GM23338 (cell line): ENCODE results near the gene SIN3B.

Source experiments
- CREB1 ChIP-seq: fragments of 250-450 bp; sonication (Bioruptor Pico); IDR thresholded peaks from 2 replicates; pipeline ENCODE4 v1.5.0; 2020; ENCODE audit warnings: low read depth, mild to moderate bottlenecking, moderate library complexity
- EZH2 ChIP-seq: fragments of 200-600 bp; sonication (generic); IDR thresholded peaks from one replicate; pipeline ENCODE4 v1.8.0; 2017; ENCODE audit warnings: antibody characterized with exemption, mild to moderate bottlenecking, low read depth; ENCODE audit not compliant: unreplicated experiment
- EZH2phosphoT487 ChIP-seq: fragments of 200-600 bp; sonication (generic); IDR thresholded peaks from one replicate; pipeline ENCODE4 v1.8.1; 2018; ENCODE audit warnings: antibody characterized with exemption; ENCODE audit not compliant: unreplicated experiment
- JUNB ChIP-seq: IDR thresholded peaks from one replicate; pipeline ENCODE4 v1.6.1; 2016; ENCODE audit warnings: antibody characterized with exemption; ENCODE audit not compliant: unreplicated experiment
- NANOG ChIP-seq: IDR thresholded peaks from 2 replicates; pipeline ENCODE4 v1.6.1; 2016; ENCODE audit warnings: antibody characterized with exemption, borderline replicate concordance
- POLR2AphosphoS5 ChIP-seq: IDR thresholded peaks from 2 replicates; pipeline ENCODE4 v1.6.1; 2016; ENCODE audit warnings: antibody characterized with exemption, low read depth
- STAT1 ChIP-seq: IDR thresholded peaks from one replicate; pipeline ENCODE4 v1.6.1; 2016; ENCODE audit warnings: antibody characterized with exemption; ENCODE audit not compliant: unreplicated experiment
- ZNF331 ChIP-seq: fragments of 250-450 bp; sonication (Bioruptor Pico); IDR thresholded peaks from 2 replicates; pipeline ENCODE4 v1.5.0; 2020; ENCODE audit warnings: low read depth, mild to moderate bottlenecking, moderate library complexity
- TF ChIP-seq, protein P1 (sequence below), 2 experiments: fragments of 200-600 bp in 1 of 2; sonication (generic) in 1 of 2; conservative IDR thresholded peaks; 2 replicates each; pipeline versions ENCODE4 v1.5.1 to v1.6.1; 2016 to 2017; ENCODE audit warnings: antibody characterized with exemption in 2 of 2, low read depth in 2 of 2, mild to moderate bottlenecking in 2 of 2, moderate library complexity in 1 of 2
- TF ChIP-seq, protein P2 (sequence below): IDR thresholded peaks from one replicate; pipeline ENCODE4 v1.6.1; 2018; ENCODE audit warnings: antibody characterized with exemption; ENCODE audit not compliant: unreplicated experiment
- TF ChIP-seq, protein P3 (sequence below): IDR thresholded peaks from 2 replicates; pipeline ENCODE4 v1.6.1; 2016; ENCODE audit warnings: antibody characterized with exemption

DNA sequence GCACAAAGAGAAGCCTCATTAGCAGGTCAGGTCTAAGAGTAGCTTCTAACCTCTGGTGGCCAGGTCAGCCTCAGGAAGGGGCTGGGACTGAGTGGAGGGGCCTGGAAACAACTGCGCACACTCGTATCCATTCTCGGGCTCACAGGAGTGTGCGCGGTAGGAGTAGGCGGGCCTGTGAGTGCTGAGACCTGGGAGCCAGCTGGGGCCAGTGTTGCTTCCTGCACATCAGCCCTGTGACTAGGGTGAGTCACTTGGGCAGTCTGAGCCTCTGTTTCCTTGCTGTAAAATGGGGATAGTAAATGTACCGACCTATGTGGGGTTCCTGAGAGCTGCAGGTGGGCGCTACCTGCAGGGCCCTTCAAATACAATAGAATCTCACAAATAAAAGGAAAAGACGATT, 26.9 kb downstream of the SIN3B start:
- TF ChIP-seq, protein P1, sequence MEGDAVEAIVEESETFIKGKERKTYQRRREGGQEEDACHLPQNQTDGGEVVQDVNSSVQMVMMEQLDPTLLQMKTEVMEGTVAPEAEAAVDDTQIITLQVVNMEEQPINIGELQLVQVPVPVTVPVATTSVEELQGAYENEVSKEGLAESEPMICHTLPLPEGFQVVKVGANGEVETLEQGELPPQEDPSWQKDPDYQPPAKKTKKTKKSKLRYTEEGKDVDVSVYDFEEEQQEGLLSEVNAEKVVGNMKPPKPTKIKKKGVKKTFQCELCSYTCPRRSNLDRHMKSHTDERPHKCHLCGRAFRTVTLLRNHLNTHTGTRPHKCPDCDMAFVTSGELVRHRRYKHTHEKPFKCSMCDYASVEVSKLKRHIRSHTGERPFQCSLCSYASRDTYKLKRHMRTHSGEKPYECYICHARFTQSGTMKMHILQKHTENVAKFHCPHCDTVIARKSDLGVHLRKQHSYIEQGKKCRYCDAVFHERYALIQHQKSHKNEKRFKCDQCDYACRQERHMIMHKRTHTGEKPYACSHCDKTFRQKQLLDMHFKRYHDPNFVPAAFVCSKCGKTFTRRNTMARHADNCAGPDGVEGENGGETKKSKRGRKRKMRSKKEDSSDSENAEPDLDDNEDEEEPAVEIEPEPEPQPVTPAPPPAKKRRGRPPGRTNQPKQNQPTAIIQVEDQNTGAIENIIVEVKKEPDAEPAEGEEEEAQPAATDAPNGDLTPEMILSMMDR (conservative IDR thresholded peaks at IDR 0.05; ENCODE audit: low read depth in 2 of 2) = no peak
- TF ChIP-seq POLR2AphosphoS5 = no peak
- TF ChIP-seq EZH2phosphoT487 = no peak
- no peak for TF ChIP-seq EZH2
- no peak for TF ChIP-seq JUNB
- no peak for TF ChIP-seq CREB1 (CRISPR knock-in tag)
- TF ChIP-seq, protein P2, sequence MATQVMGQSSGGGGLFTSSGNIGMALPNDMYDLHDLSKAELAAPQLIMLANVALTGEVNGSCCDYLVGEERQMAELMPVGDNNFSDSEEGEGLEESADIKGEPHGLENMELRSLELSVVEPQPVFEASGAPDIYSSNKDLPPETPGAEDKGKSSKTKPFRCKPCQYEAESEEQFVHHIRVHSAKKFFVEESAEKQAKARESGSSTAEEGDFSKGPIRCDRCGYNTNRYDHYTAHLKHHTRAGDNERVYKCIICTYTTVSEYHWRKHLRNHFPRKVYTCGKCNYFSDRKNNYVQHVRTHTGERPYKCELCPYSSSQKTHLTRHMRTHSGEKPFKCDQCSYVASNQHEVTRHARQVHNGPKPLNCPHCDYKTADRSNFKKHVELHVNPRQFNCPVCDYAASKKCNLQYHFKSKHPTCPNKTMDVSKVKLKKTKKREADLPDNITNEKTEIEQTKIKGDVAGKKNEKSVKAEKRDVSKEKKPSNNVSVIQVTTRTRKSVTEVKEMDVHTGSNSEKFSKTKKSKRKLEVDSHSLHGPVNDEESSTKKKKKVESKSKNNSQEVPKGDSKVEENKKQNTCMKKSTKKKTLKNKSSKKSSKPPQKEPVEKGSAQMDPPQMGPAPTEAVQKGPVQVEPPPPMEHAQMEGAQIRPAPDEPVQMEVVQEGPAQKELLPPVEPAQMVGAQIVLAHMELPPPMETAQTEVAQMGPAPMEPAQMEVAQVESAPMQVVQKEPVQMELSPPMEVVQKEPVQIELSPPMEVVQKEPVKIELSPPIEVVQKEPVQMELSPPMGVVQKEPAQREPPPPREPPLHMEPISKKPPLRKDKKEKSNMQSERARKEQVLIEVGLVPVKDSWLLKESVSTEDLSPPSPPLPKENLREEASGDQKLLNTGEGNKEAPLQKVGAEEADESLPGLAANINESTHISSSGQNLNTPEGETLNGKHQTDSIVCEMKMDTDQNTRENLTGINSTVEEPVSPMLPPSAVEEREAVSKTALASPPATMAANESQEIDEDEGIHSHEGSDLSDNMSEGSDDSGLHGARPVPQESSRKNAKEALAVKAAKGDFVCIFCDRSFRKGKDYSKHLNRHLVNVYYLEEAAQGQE = no peak
- TF ChIP-seq, protein P3, sequence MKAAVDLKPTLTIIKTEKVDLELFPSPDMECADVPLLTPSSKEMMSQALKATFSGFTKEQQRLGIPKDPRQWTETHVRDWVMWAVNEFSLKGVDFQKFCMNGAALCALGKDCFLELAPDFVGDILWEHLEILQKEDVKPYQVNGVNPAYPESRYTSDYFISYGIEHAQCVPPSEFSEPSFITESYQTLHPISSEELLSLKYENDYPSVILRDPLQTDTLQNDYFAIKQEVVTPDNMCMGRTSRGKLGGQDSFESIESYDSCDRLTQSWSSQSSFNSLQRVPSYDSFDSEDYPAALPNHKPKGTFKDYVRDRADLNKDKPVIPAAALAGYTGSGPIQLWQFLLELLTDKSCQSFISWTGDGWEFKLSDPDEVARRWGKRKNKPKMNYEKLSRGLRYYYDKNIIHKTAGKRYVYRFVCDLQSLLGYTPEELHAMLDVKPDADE = no peak
- TF ChIP-seq NANOG = no peak
- TF ChIP-seq STAT1 = no peak
- TF ChIP-seq ZNF331 (CRISPR knock-in tag) = no peak
